ENCODE measurements around the gene CDK19. TPM values are rescaled to one million over a fixed set of nuclear protein-coding genes. Genes with fewer than 3 reads are reported as not detected.
"Not testable (repeated sequence)": the region's sequence is repeated elsewhere in the genome, so short reads cannot be mapped to it uniquely, and the experiment has no call there.

Gene CDK19
- total RNA-seq (2014; rRNA removed; shearing (Covaris generic)) = 9.2 and 10.6 TPM in 2 replicates
- 9.4 and 10.8 TPM in 2 replicates for polyA plus RNA-seq (2015; cell fraction: cytosol; rRNA removed)
- 8.3 and 14.8 TPM in 2 replicates for polyA plus RNA-seq (2015; cell fraction: nucleus; rRNA removed)

GRCh38 chr6:110815411-110816409 is at the start of gene CDK19:
Gene CDK19, minus strand, starts transcription at chr6:110815469. Its CDS starts 333 bp downstream, at chr6:110815136.
- in situ Hi-C loops (cut with HindIII; ENCODE audit: low pct_unique_long_range_greater_than_20kb, low sequenced_read_pairs) = loop anchor here (10.0 kb wide), 1 partner anchor 59 kb away; the partner anchor contains the start of gene AMD1
- DNase-seq (ENCODE audit: low read depth, low spot score) = peak; percentile 99

GRCh38 chr6:110864824-110865223 is 49.6 kb upstream of the CDK19 start:
- in situ Hi-C loops (cut with HindIII; ENCODE audit: low pct_unique_long_range_greater_than_20kb, low sequenced_read_pairs) = no loop called here
- no peak for DNase-seq (ENCODE audit: low read depth, low spot score)

- DNase-seq (ENCODE audit: low read depth, low spot score) = no peak
- in situ Hi-C loops (cut with HindIII; ENCODE audit: low pct_unique_long_range_greater_than_20kb, low sequenced_read_pairs) = no loop called here
Observed at GRCh38 chr6:110859335-110859792, 44.1 kb upstream of the CDK19 start.

DNA sequence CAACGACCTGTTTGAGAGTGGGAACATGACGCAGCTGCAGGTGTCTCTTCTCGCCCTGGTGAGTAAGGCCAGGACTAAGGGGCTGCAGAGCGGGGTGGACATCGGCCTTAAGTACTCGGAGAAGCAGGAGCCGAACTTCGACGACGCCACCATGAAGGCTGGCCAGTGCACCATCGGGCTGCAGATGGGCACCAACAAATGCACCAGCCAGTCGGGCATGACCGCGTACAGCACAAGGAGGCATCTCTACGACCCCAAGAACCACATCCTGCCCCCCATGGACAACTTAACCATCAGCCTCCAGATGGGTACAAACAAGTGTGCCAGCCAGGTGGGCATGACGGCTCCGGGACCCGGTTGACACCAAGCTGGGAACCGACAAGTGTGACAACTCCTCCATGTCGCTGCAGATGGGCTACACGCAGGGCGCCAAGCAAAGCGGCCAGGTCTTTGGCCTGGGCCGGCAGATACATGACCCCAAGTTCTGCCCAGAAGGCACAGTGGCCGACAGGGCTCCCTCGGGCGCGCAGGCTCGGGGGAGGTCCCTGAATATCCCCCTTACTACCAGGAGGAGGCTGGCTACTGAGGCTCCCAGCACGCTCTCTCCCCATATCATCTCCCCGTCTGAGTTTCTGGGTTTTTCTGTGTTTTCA is 43.4 kb upstream of the CDK19 start:
- no peak for DNase-seq (ENCODE audit: low read depth, low spot score)
- in situ Hi-C loops (cut with HindIII; ENCODE audit: low pct_unique_long_range_greater_than_20kb, low sequenced_read_pairs) = no loop called here

GRCh38 chr6:110858016-110858415 is 42.7 kb upstream of the CDK19 start:
- in situ Hi-C loops (cut with HindIII; ENCODE audit: low pct_unique_long_range_greater_than_20kb, low sequenced_read_pairs) = no loop called here
- DNase-seq (ENCODE audit: low read depth, low spot score) = no peak

DNA sequence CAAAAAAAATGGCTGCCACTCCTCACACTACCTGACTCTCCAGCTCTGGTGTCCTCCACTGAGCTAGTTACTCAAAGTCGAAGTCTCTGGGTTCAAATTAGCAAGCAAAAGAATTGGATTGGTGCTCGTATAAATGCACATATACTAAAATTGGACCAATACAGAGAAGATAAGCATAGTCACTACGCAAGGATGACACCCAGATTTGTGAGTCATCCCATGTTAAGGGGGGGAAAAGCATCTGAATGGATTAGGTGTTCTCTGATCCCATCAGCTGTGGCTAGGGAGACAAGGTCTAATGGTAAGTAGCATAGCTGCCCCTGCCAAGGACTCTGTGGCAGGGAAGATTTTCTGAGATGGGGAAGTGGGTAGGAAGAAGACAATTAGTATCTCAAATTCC is 41.0 kb upstream of the CDK19 start:
- in situ Hi-C loops (cut with HindIII; ENCODE audit: low pct_unique_long_range_greater_than_20kb, low sequenced_read_pairs) = no loop called here
- DNase-seq (ENCODE audit: low read depth, low spot score) = no peak

GRCh38 chr6:110853754-110854477 is 38.6 kb upstream of the CDK19 start:
- DNase-seq (ENCODE audit: low read depth, low spot score) = no peak
- in situ Hi-C loops (cut with HindIII; ENCODE audit: low pct_unique_long_range_greater_than_20kb, low sequenced_read_pairs) = no loop called here

DNA sequence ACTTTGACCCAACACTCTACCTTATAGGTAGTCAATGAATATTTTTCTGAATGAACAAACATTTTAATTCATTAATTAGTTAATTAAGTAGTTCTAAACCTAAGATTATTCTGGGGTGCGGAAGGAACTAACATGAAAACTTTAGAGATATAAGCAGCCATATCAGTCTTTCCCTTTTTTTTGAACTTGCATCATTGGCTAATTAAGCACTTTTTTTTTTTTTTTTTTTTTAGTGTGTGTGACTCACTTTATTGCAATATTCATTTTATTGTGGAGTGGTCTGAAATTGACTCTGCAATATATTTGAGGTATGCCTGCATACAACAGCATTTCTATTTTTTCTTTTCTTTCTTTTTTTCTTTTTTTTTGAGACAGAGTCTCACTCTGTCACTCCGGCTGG is 37.5 kb upstream of the CDK19 start:
- in situ Hi-C loops (cut with HindIII; ENCODE audit: low pct_unique_long_range_greater_than_20kb, low sequenced_read_pairs) = no loop called here
- no peak for DNase-seq (ENCODE audit: low read depth, low spot score)

- no peak for DNase-seq (ENCODE audit: low read depth, low spot score)
- in situ Hi-C loops (cut with HindIII; ENCODE audit: low pct_unique_long_range_greater_than_20kb, low sequenced_read_pairs) = no loop called here
Observed at GRCh38 chr6:110849781-110850180, 34.5 kb upstream of the CDK19 start.

DNA sequence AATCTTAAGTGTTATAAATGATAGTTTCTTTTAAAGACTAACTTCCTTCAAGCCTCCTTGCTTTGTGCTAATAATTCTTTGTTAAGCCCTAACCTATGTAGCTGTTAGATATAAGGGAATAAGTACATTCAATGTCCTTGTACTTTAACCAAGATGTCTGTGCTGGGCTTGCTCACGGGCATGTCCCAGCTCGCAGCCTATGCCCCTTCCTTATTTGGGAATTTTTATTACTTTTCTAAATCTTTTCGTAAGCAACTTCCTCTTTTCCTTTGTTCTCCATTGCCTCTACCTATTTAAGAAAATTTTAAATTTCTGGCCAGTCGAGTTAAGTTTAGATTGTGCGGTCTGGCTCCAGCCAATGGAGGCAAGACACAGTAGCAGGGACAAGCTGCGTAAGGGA is 26.0 kb upstream of the CDK19 start:
- in situ Hi-C loops (cut with HindIII; ENCODE audit: low pct_unique_long_range_greater_than_20kb, low sequenced_read_pairs) = no loop called here
- DNase-seq (ENCODE audit: low read depth, low spot score) = no peak

- DNase-seq (ENCODE audit: low read depth, low spot score); in situ Hi-C loops (cut with HindIII; ENCODE audit: low pct_unique_long_range_greater_than_20kb, low sequenced_read_pairs): not testable (repeated sequence)
Observed at GRCh38 chr6:110835751-110836150, 20.5 kb upstream of the CDK19 start.

DNA sequence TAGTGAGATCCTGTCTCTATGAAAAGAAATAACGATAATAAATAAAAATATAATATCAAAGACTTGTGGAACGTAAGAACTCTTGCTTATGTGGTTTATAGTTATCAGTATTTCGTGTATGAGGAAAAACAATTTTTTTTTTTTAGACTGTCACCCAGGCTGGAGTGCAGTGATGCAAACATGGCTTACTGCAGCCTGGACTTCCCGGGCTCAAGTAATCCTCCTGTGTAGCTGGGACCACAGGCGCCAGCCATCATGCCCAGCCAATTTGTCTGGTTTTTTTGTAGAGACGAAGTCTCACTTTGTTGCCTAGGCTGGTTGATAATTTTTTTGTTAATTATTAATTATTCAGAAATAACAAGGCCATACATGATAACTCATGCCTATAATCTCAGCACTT is 18.6 kb upstream of the CDK19 start:
- in situ Hi-C loops (cut with HindIII; ENCODE audit: low pct_unique_long_range_greater_than_20kb, low sequenced_read_pairs) = no loop called here
- no peak for DNase-seq (ENCODE audit: low read depth, low spot score)

DNA sequence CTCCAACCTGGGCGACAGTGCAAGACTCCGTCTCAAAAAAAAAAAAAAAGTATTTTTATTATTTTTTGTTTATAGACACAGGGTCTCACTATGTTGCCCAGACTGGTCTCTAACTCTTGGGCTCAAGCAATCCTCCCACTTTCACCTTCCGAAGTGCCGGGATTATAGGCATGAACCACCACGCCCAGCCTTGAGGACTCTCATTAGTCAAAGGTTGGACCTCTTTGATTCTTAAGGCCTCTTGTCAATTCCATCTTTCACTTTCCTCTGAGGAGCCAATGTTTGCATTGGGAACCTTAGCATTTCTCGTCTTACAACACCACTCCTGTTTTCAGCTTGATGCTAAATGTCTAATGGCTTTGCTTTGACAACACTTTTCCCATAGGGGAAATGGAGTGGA is 16.1 kb upstream of the CDK19 start:
- in situ Hi-C loops (cut with HindIII; ENCODE audit: low pct_unique_long_range_greater_than_20kb, low sequenced_read_pairs) = no loop called here
- no peak for DNase-seq (ENCODE audit: low read depth, low spot score)

DNA sequence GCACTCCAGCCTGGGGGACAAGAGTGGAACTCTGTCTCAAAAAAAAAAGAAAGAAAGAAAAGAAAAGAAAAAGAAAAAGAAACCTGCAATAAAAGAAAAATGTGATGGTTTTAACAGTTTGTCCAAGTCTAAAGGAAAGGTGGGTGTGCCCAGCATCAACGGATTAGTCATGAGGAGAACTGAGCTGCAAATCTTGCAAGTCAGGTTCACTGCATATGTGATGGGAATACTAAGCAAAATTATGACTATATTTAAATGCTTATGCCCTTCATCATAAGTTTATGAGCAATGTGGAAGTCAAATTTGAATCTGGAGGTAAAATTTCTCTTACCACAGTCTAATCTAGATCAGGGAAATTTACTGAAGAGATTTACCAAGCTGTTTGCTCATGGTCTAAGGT is 13.1 kb upstream of the CDK19 start:
- in situ Hi-C loops (cut with HindIII; ENCODE audit: low pct_unique_long_range_greater_than_20kb, low sequenced_read_pairs) = no loop called here
- no peak for DNase-seq (ENCODE audit: low read depth, low spot score)

DNA sequence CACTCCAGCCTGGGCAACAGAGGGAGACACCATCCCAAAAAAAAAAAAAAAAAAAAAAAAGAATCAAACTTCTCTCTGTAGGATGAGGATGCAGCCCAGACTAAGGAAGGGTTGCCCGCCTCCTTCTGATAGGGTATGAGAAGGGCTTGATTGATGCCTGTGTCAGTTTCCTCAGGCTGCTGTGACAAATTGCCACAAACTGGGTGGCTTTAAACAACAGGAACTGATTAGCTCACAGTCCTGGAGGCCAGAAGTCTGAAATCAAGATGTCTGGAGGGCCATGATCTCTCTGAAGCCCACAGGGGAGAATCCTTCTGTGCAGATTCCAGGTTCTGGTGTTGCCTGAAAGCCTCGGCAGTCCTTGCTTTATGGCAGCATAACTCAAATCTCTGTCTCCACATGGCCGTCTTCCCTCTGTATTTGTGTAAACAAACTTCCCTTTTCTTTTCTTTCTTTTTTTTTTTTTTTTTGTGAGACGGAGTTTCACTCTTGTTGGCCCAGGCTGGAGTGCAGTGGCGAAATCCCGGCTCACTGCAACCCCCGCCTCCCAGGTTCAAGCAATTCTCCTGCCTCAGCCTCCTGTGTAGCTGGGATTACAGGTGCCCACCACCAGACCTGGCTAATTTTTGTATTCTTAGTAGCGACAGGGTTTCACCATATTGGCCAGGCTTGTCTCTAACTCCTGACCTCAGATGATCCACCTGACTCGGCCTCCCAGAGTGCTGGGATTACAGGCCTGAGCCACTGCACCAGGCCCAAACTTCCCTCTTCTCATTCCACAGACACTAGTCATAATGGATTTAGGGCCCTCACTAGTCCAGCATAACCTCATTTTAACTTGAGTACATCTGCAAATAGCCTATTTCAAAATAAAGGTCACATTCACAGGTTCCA is 11.2 kb upstream of the CDK19 start:
- in situ Hi-C loops (cut with HindIII; ENCODE audit: low pct_unique_long_range_greater_than_20kb, low sequenced_read_pairs) = no loop called here
- DNase-seq (ENCODE audit: low read depth, low spot score) = no peak

GRCh38 chr6:110823146-110823545 is 7.9 kb upstream of the CDK19 start:
- in situ Hi-C loops (cut with HindIII; ENCODE audit: low pct_unique_long_range_greater_than_20kb, low sequenced_read_pairs) = no loop called here
- DNase-seq (ENCODE audit: low read depth, low spot score) = no peak

- no peak for DNase-seq (ENCODE audit: low read depth, low spot score)
- in situ Hi-C loops (cut with HindIII; ENCODE audit: low pct_unique_long_range_greater_than_20kb, low sequenced_read_pairs) = no loop called here
Observed at GRCh38 chr6:110822249-110822648, 7.0 kb upstream of the CDK19 start.

All from SK-MEL-5 (cell line).